CD4-positive, alpha-beta T cell treated with Interleukin-6 for 4 hours (primary cell): ENCODE data around the gene SCN2B.

ENCODE experiments used
- DNase-seq: peaks from one replicate; pipeline ENCODE4 v3.0.0-alpha.2; 2020; ENCODE audit warnings: mixed read lengths

SCN2B gene

GRCh38 chr11:118128721-118129470 lies 47.5 kb downstream of the SCN2B start:
- DNase-seq: no peak

- DNase-seq: no peak
Measured at GRCh38 chr11:118128310-118128709, 48.1 kb downstream of the SCN2B start.

GRCh38 chr11:118126082-118126838 lies 50.2 kb downstream of the SCN2B start:
- no peak for DNase-seq

- no peak for DNase-seq
Measured at GRCh38 chr11:118124929-118125535, 51.4 kb downstream of the SCN2B start.

GRCh38 chr11:118120793-118121192 lies 55.6 kb downstream of the SCN2B start:
- no peak for DNase-seq

GRCh38 chr11:118117790-118118601 lies 58.4 kb downstream of the SCN2B start:
- DNase-seq: no peak

- DNase-seq: no peak
Measured at GRCh38 chr11:118115048-118115447, 61.4 kb downstream of the SCN2B start.

GRCh38 chr11:118114266-118114665 lies 62.2 kb downstream of the SCN2B start:
- DNase-seq: no peak

GRCh38 chr11:118112711-118113430 lies 63.6 kb downstream of the SCN2B start:
- no peak for DNase-seq
